ENCODE data around the gene PRSS21.

PRSS21 gene

DNA sequence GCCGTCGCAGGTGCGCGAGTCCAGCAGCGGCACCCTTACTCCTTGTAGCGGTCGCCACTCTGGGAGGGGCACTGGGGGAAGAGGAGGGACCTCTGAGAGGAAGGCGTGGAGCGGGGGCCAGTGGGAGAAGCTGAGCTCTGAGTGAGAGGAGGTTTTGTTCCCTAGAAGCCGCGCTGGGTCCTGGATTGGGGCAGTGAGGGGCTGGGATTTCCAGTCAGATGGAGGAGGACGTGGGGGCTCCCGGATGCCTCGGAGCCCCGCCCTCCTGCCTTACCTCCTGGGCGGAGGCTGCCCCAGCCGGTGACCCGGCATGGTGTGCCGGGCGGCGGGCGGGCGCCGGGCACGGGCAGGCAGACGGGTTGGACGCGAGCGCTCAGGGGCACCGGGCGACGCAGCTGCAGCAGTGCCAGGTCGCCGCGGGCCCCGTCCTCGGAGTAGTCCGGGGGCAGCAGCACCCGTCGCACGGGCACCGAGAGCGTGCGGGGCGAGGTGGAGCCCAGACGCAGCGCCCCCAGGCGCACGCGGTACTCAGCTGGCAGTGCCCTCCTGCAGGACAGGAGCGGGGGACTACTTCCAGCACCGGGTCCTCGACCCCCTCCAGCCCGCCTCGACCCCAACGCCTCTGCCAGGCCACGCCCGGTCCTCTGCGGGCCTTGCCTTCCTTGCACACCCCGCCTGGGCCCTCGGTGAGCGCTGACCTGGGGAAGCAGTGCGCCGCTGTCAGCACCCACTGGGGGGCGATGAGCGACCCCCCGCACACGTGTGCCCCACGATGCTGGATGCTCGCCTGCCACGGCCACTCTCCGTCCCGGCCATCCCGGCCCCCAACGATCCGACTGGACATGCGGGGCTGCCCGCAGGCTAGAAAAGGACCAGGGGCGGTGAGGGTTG lies 31.7 kb upstream of the PRSS21 start:
- Histone ChIP-seq H3K79me1 (ENCODE audit: low read length) (no peaks in the 10 kb centered on the region), H4K5ac (ENCODE audit: low read length) (no peak overlapping the region), H3K27ac (ENCODE audit: low read depth, low read length) (no peak overlapping the region), H2BK15ac (replicated peaks; ENCODE audit: low read depth) (no peak overlapping the region), H3K4me3 (ENCODE audit: low read length) (no peak overlapping the region), H3K9ac (ENCODE audit: low read length) (no peak overlapping the region), H3K18ac (ENCODE audit: low read length) (no peak overlapping the region), H3K36me3 (ENCODE audit: control insufficient read depth, insufficient read depth, low read length) (no peaks in the 10 kb centered on the region), H3K4me2 (ENCODE audit: low read length) (no peak overlapping the region), H3K79me2 (ENCODE audit: control insufficient read depth, insufficient read depth, low read length) (no peaks in the 10 kb centered on the region), H3K27me3 (ENCODE audit: insufficient read depth, low read length, poor library complexity) (no peaks in the 10 kb centered on the region), H3K4ac (ENCODE audit: low read depth, low read length) (no peak overlapping the region), H2AK5ac (ENCODE audit: low read length) (no peak overlapping the region), H3K4me1 (ENCODE audit: control insufficient read depth, low read depth, low read length) (no peaks in the 10 kb centered on the region), H3K23ac (ENCODE audit: low read length) (no peak overlapping the region), H2BK5ac (ENCODE audit: low read length) (no peak overlapping the region), H3K56ac (ENCODE audit: low read length) (no peak overlapping the region), H2BK120ac (ENCODE audit: low read depth, low read length) (no peak overlapping the region), H4K8ac (ENCODE audit: low read depth, low read length) (no peak overlapping the region)
- DNase-seq: no peak
- no CpG with 5 or more reads among the region's 79 CpGs for WGBS (ENCODE audit: extremely low coverage, insufficient coverage, low lambda C conversion rate)

DNA sequence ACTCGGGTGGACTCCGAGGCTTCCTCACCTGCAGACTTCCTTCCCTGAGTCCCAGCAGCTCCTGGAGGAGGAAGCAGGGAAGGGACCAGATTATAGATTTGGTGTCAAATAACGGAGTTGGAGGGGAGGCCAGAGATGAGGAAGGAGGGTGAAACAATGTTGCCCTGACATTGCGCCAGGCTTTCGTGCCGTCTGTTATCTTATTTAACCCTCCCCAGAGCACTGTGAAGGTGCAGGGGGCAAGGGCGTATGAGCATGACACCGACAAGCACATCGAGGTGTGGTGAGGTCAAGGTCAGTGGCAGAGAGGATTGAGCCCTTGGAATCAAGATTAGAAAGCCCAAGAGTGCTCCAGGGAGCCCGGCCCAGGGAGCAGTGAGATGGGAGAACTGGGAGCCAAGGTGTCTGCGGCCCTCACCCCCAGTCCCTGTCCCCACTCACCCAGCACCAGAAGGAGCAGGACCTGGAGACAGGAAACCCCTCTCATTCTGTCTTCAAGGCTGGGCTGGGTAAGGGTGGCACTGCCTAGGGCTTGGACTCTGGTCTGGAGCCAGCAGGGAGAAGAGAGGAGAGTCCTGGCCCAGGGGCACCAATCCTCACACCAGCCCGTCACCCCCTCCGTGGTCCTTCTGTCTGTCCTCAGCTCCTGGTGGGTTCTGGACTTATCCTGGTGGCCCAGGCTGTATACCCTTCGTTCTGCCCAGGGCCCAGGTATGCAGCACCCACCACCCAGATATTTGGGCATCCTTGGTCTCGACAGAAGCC lies 30.8 kb upstream of the PRSS21 start:
- no peaks in the 10 kb centered on the region for H3K36me3 ChIP-seq (ENCODE audit: control insufficient read depth, insufficient read depth, low read length)
- no peak overlapping the region for H2BK15ac ChIP-seq (replicated peaks; ENCODE audit: low read depth)
- no CpG with 5 or more reads among the region's 15 CpGs for WGBS (ENCODE audit: extremely low coverage, insufficient coverage, low lambda C conversion rate)
- no peak overlapping the region for H3K4ac ChIP-seq (ENCODE audit: low read depth, low read length)
- no peaks in the 10 kb centered on the region for H3K4me1 ChIP-seq (ENCODE audit: control insufficient read depth, low read depth, low read length)
- H3K4me2 ChIP-seq (ENCODE audit: low read length): no peak overlapping the region
- no peak overlapping the region for H3K27ac ChIP-seq (ENCODE audit: low read depth, low read length)
- no peak overlapping the region for H2BK120ac ChIP-seq (ENCODE audit: low read depth, low read length)
- H4K5ac ChIP-seq (ENCODE audit: low read length): no peak overlapping the region
- no peak overlapping the region for H3K18ac ChIP-seq (ENCODE audit: low read length)
- no peak overlapping the region for H4K8ac ChIP-seq (ENCODE audit: low read depth, low read length)
- no peak overlapping the region for H2BK5ac ChIP-seq (ENCODE audit: low read length)
- no peak overlapping the region for H3K56ac ChIP-seq (ENCODE audit: low read length)
- no peak overlapping the region for H3K4me3 ChIP-seq (ENCODE audit: low read length)
- no peaks in the 10 kb centered on the region for H3K79me2 ChIP-seq (ENCODE audit: control insufficient read depth, insufficient read depth, low read length)
- H3K9ac ChIP-seq (ENCODE audit: low read length): no peak overlapping the region
- no peaks in the 10 kb centered on the region for H3K27me3 ChIP-seq (ENCODE audit: insufficient read depth, low read length, poor library complexity)
- H2AK5ac ChIP-seq (ENCODE audit: low read length): no peak overlapping the region
- no peak overlapping the region for H3K23ac ChIP-seq (ENCODE audit: low read length)
- no peak for DNase-seq
- H3K79me1 ChIP-seq (ENCODE audit: low read length): no peaks in the 10 kb centered on the region

DNA sequence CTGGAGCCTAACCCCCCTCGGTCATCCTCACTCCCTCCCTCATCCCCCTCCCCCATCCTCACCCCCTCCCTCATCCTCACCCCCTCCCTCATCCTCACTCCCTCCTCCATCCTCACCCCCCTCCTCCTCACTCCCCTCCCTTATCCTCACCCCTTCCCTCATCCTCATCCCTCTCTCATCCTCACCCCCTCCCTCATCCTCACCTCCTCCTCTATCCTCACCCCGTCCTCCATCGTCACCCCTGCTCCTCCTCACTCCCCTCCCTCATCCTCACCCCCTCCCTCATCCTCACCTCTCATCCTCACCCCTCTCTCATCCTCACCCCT lies 30.2 kb upstream of the PRSS21 start:
- H3K4me2 ChIP-seq (ENCODE audit: low read length): no peak overlapping the region
- no peak overlapping the region for H3K9ac ChIP-seq (ENCODE audit: low read length)
- no peaks in the 10 kb centered on the region for H3K4me1 ChIP-seq (ENCODE audit: control insufficient read depth, low read depth, low read length)
- H3K23ac ChIP-seq (ENCODE audit: low read length): no peak overlapping the region
- H3K4me3 ChIP-seq (ENCODE audit: low read length): no peak overlapping the region
- H3K56ac ChIP-seq (ENCODE audit: low read length): no peak overlapping the region
- no peak overlapping the region for H3K27ac ChIP-seq (ENCODE audit: low read depth, low read length)
- H3K36me3 ChIP-seq (ENCODE audit: control insufficient read depth, insufficient read depth, low read length): no peaks in the 10 kb centered on the region
- no peak overlapping the region for H3K4ac ChIP-seq (ENCODE audit: low read depth, low read length)
- no peak overlapping the region for H2BK120ac ChIP-seq (ENCODE audit: low read depth, low read length)
- no peak overlapping the region for H3K18ac ChIP-seq (ENCODE audit: low read length)
- H4K8ac ChIP-seq (ENCODE audit: low read depth, low read length): no peak overlapping the region
- H2AK5ac ChIP-seq (ENCODE audit: low read length): no peak overlapping the region
- DNase-seq: no peak
- WGBS (ENCODE audit: extremely low coverage, insufficient coverage, low lambda C conversion rate): 100% methylated on average over 2 of the region's 3 CpGs
- H3K27me3 ChIP-seq (ENCODE audit: insufficient read depth, low read length, poor library complexity): no peaks in the 10 kb centered on the region
- no peak overlapping the region for H2BK15ac ChIP-seq (replicated peaks; ENCODE audit: low read depth)
- no peak overlapping the region for H4K5ac ChIP-seq (ENCODE audit: low read length)
- no peak overlapping the region for H2BK5ac ChIP-seq (ENCODE audit: low read length)
- H3K79me1 ChIP-seq (ENCODE audit: low read length): no peaks in the 10 kb centered on the region
- H3K79me2 ChIP-seq (ENCODE audit: control insufficient read depth, insufficient read depth, low read length): no peaks in the 10 kb centered on the region

DNA sequence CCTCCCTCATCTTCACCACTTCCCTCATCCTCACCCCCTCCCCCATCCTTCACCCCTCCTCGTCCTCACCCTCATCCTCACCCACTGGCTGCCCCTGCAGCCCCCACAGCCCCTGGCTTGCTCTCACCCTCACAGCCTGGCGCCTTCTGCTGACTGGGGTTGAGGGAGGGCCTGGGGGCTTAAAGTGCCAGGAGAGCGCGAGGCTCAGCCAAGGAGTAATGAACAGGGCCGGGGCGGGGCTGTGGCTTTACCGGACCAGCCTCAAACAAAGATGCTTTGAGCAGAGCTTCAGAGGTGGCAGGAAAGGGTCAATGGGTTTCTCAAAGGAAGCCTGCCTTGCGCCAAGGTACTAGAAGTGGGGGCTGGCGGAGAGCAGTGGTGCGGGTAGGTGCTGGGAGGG lies 29.6 kb upstream of the PRSS21 start, which contains the start of gene PRSS33:
TSS of gene PRSS33 (minus strand) at position 155 of the 400 bp plus-strand sequence. CDS start 1,013 bp downstream, outside the sequence.
- Histone ChIP-seq H3K4me1 (ENCODE audit: control insufficient read depth, low read depth, low read length) (no peaks in the 10 kb centered on the region), H2BK15ac (replicated peaks; ENCODE audit: low read depth) (no peak within 1 kb of the TSS), H3K27ac (ENCODE audit: low read depth, low read length) (no peak within 1 kb of the TSS), H3K23ac (ENCODE audit: low read length) (no peak within 1 kb of the TSS), H3K18ac (ENCODE audit: low read length) (no peak within 1 kb of the TSS), H3K9ac (ENCODE audit: low read length) (no peak within 1 kb of the TSS), H3K79me2 (ENCODE audit: control insufficient read depth, insufficient read depth, low read length) (no peaks in the 10 kb centered on the region), H2BK5ac (ENCODE audit: low read length) (no peak within 1 kb of the TSS), H4K5ac (ENCODE audit: low read length) (no peak within 1 kb of the TSS), H3K36me3 (ENCODE audit: control insufficient read depth, insufficient read depth, low read length) (no peaks in the 10 kb centered on the region), H4K8ac (ENCODE audit: low read depth, low read length) (no peak within 1 kb of the TSS), H3K27me3 (ENCODE audit: insufficient read depth, low read length, poor library complexity) (no peaks in the 10 kb centered on the region), H2AK5ac (ENCODE audit: low read length) (no peak within 1 kb of the TSS), H2BK120ac (ENCODE audit: low read depth, low read length) (no peak within 1 kb of the TSS), H3K79me1 (ENCODE audit: low read length) (no peaks in the 10 kb centered on the region), H3K4me3 (ENCODE audit: low read length) (no peak within 1 kb of the TSS), H3K56ac (ENCODE audit: low read length) (no peak within 1 kb of the TSS), H3K4ac (ENCODE audit: low read depth, low read length) (no peak within 1 kb of the TSS), H3K4me2 (ENCODE audit: low read length) (no peak within 1 kb of the TSS)
- DNase-seq: no peak
- WGBS (ENCODE audit: extremely low coverage, insufficient coverage, low lambda C conversion rate): 100% methylated on average over 1 of the region's 10 CpGs

DNA sequence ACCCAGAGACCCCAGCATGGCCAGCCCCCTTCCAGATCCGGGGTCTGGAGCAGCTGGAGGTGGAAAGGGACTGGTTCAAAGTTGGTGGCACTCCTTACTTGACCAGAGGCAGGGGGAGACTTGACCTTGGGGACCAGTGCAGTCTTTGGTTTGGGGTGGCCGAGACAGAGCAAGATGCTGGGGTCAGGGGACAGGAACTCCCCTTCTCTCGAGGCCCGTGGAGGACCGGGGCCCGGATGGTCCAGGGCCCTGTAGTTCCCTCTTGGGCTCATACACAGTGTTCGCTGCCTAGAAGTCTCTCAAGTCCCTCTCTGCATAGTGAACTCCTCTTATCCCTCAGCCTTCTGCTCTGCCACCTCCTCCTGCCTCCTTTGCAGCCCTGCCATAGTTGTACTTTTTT lies 29.1 kb upstream of the PRSS21 start:
- Histone ChIP-seq H3K4me2 (ENCODE audit: low read length) (no peak overlapping the region), H3K36me3 (ENCODE audit: control insufficient read depth, insufficient read depth, low read length) (no peaks in the 10 kb centered on the region), H4K5ac (ENCODE audit: low read length) (no peak overlapping the region), H3K27ac (ENCODE audit: low read depth, low read length) (no peak overlapping the region), H3K18ac (ENCODE audit: low read length) (no peak overlapping the region), H4K8ac (ENCODE audit: low read depth, low read length) (no peak overlapping the region), H2BK15ac (replicated peaks; ENCODE audit: low read depth) (no peak overlapping the region), H3K27me3 (ENCODE audit: insufficient read depth, low read length, poor library complexity) (no peaks in the 10 kb centered on the region), H3K56ac (ENCODE audit: low read length) (no peak overlapping the region), H3K23ac (ENCODE audit: low read length) (no peak overlapping the region), H2BK120ac (ENCODE audit: low read depth, low read length) (no peak overlapping the region), H2BK5ac (ENCODE audit: low read length) (no peak overlapping the region), H3K9ac (ENCODE audit: low read length) (no peak overlapping the region), H3K79me2 (ENCODE audit: control insufficient read depth, insufficient read depth, low read length) (no peaks in the 10 kb centered on the region), H3K79me1 (ENCODE audit: low read length) (no peaks in the 10 kb centered on the region), H3K4me1 (ENCODE audit: control insufficient read depth, low read depth, low read length) (no peaks in the 10 kb centered on the region), H3K4me3 (ENCODE audit: low read length) (no peak overlapping the region), H3K4ac (ENCODE audit: low read depth, low read length) (no peak overlapping the region), H2AK5ac (ENCODE audit: low read length) (no peak overlapping the region)
- no peak for DNase-seq
- no CpG with 5 or more reads among the region's 7 CpGs for WGBS (ENCODE audit: extremely low coverage, insufficient coverage, low lambda C conversion rate)
